Inflammatory macrophage treated with lipopolysaccharide for 4 hours (primary cell): ENCODE results near the gene BMPR1B.
A peak's percentile ranks its signal among the peaks of the same experiment; 100 is the strongest.

ENCODE experiments used
- DNase-seq: peaks from one replicate; pipeline ENCODE4 v3.0.0-alpha.2; 2020

The BMPR1B gene

GRCh38 chr4:94968493-94968892 lies 210.7 kb downstream of the BMPR1B start:
- DNase-seq = no peak

- DNase-seq = no peak
These were observed 212.9 kb downstream of the BMPR1B start for GRCh38 chr4:94970650-94971049.

- DNase-seq = no peak
These were observed 217.0 kb downstream of the BMPR1B start for GRCh38 chr4:94974773-94975172.

- DNase-seq = no peak
These were observed 218.7 kb downstream of the BMPR1B start for GRCh38 chr4:94976371-94977011.

- DNase-seq = peak; percentile 1
These were observed 221.1 kb downstream of the BMPR1B start for GRCh38 chr4:94978904-94979303.

GRCh38 chr4:94979621-94980020 lies 221.9 kb downstream of the BMPR1B start:
- no peak for DNase-seq

GRCh38 chr4:94995684-94996394 lies 238.1 kb downstream of the BMPR1B start:
- DNase-seq = no peak

- no peak for DNase-seq
These were observed 242.4 kb downstream of the BMPR1B start for GRCh38 chr4:95000076-95000648.

GRCh38 chr4:95004912-95005311 lies 247.2 kb downstream of the BMPR1B start:
- DNase-seq = no peak

- no peak for DNase-seq
These were observed 250.2 kb downstream of the BMPR1B start for GRCh38 chr4:95007998-95008397.

GRCh38 chr4:95013236-95013635 lies 255.5 kb downstream of the BMPR1B start:
- no peak for DNase-seq

GRCh38 chr4:95014068-95014467 lies 256.3 kb downstream of the BMPR1B start:
- no peak for DNase-seq

GRCh38 chr4:95017305-95018064 lies 259.7 kb downstream of the BMPR1B start:
- DNase-seq = no peak

GRCh38 chr4:95018785-95019184 lies 261.0 kb downstream of the BMPR1B start:
- no peak for DNase-seq

- DNase-seq = no peak
These were observed 262.8 kb downstream of the BMPR1B start for GRCh38 chr4:95020521-95020920.

GRCh38 chr4:95021099-95021498 lies 263.3 kb downstream of the BMPR1B start:
- no peak for DNase-seq

- no peak for DNase-seq
These were observed 265.4 kb downstream of the BMPR1B start for GRCh38 chr4:95023110-95023509.

- no peak for DNase-seq
These were observed 270.3 kb downstream of the BMPR1B start for GRCh38 chr4:95027905-95028618.

GRCh38 chr4:95038791-95039190 lies 281.0 kb downstream of the BMPR1B start:
- no peak for DNase-seq

- no peak for DNase-seq
These were observed 286.6 kb downstream of the BMPR1B start for GRCh38 chr4:95044324-95044837.

- DNase-seq = no peak
These were observed 287.7 kb downstream of the BMPR1B start for GRCh38 chr4:95045429-95045828.

- DNase-seq = no peak
These were observed 290.5 kb downstream of the BMPR1B start for GRCh38 chr4:95048296-95048695.
